Activated gamma-delta T cell treated with Interleukin-2 at 50 U/mL for 16 hours (primary cell): ENCODE data around the gene FHOD3.
"Not testable (repeated sequence)": the region's sequence is repeated elsewhere in the genome, so short reads cannot be mapped to it uniquely, and the experiment has no call there.

Experiments used
- DNase-seq: peaks from one replicate; pipeline ENCODE4 v3.0.0-alpha.2; 2020

Gene FHOD3

GRCh38 chr18:36680042-36680441, 382.5 kb downstream of the FHOD3 start:
- DNase-seq, result no peak

GRCh38 chr18:36685580-36685979, 388.1 kb downstream of the FHOD3 start:
- no peak for DNase-seq

GRCh38 chr18:36688020-36688965, 390.8 kb downstream of the FHOD3 start:
- peak; percentile 9 for DNase-seq

GRCh38 chr18:36692371-36692770, 394.9 kb downstream of the FHOD3 start:
- no peak for DNase-seq

- no peak for DNase-seq
Observed at GRCh38 chr18:36692921-36693332, 395.4 kb downstream of the FHOD3 start.

- DNase-seq, result no peak
Observed at GRCh38 chr18:36693931-36694620, 396.6 kb downstream of the FHOD3 start.

GRCh38 chr18:36695806-36696205, 398.3 kb downstream of the FHOD3 start:
- no peak for DNase-seq

GRCh38 chr18:36697905-36698304, 400.4 kb downstream of the FHOD3 start:
- no peak for DNase-seq

- no peak for DNase-seq
Observed at GRCh38 chr18:36700955-36701354, 403.4 kb downstream of the FHOD3 start.

GRCh38 chr18:36702401-36703013, 405.0 kb downstream of the FHOD3 start:
- no peak for DNase-seq

- DNase-seq, result no peak
Observed at GRCh38 chr18:36704156-36704555, 406.6 kb downstream of the FHOD3 start.

- no peak for DNase-seq
Observed at GRCh38 chr18:36706134-36706881, 408.8 kb downstream of the FHOD3 start.

- DNase-seq, result no peak
Observed at GRCh38 chr18:36708366-36708765, 410.9 kb downstream of the FHOD3 start.

GRCh38 chr18:36709315-36709714, 411.8 kb downstream of the FHOD3 start:
- DNase-seq, result no peak

GRCh38 chr18:36711014-36711725, 413.7 kb downstream of the FHOD3 start:
- no peak for DNase-seq

GRCh38 chr18:36711813-36712444, 414.4 kb downstream of the FHOD3 start:
- no peak for DNase-seq

GRCh38 chr18:36714476-36714875, 417.0 kb downstream of the FHOD3 start:
- no peak for DNase-seq

- no peak for DNase-seq
Observed at GRCh38 chr18:36717422-36718110, 420.1 kb downstream of the FHOD3 start.

- DNase-seq, result no peak
Observed at GRCh38 chr18:36718705-36719328, 421.3 kb downstream of the FHOD3 start.

GRCh38 chr18:36719630-36720029, 422.1 kb downstream of the FHOD3 start:
- no peak for DNase-seq

- DNase-seq, result not testable (repeated sequence)
Observed at GRCh38 chr18:36721351-36721750, 423.8 kb downstream of the FHOD3 start.
